Cardiac septum (tissue), 1 donor: ENCODE results near the gene NCDN. TPM values are rescaled to one million over a fixed set of nuclear protein-coding genes. Genes with fewer than 3 reads are reported as not detected.
"Not testable (repeated sequence)": the region's sequence is repeated elsewhere in the genome, so short reads cannot be mapped to it uniquely, and the experiment has no call there.

Source experiments
- DNase-seq: peaks from one replicate; pipeline ENCODE4 v3.0.0-alpha.2; 2020; ENCODE audit warnings: low spot score
- intact Hi-C: fragments of 100-400 bp; cut with DNase I; formaldehyde crosslinking; loops from one replicate; pipeline ENCODE4 v1.14.0; 2022
- total RNA-seq: library from RNA; stranded (reverse); fragmentation: NEBNext Ultra II Directional; extraction: Animal tissue kit (Norgen Biotek cat#: 25700); gene quantifications from one replicate; pipeline ENCODE4 v1.2.1, GENCODE V29; 2021
- donor health status: DM: no; HTN: no; CAD: no.

Gene NCDN
- total RNA-seq, 1 donor from 2014 or later, result 56.0 TPM

GRCh38 chr1:35581621-35582020 lies 24.0 kb downstream of the NCDN start:
- DNase-seq, intact Hi-C loops: not testable (repeated sequence)

GRCh38 chr1:35585281-35585680 lies 27.7 kb downstream of the NCDN start:
- peak; percentile 22 for DNase-seq
- intact Hi-C loops, result no loop called here

- intact Hi-C loops, result not testable (repeated sequence)
- DNase-seq, result peak; percentile 5
Measured at GRCh38 chr1:35585805-35586204, 28.2 kb downstream of the NCDN start.

- intact Hi-C loops, result no loop called here
- DNase-seq, result peak; percentile 62
Measured at GRCh38 chr1:35586808-35587207, 29.2 kb downstream of the NCDN start.

- DNase-seq, result peak; percentile 26
- intact Hi-C loops, result no loop called here
Measured at GRCh38 chr1:35587736-35588135, 30.1 kb downstream of the NCDN start.

GRCh38 chr1:35588197-35588910 lies 30.8 kb downstream of the NCDN start:
- peak; percentile 74 for DNase-seq
- intact Hi-C loops, result no loop called here

- DNase-seq, result peak; percentile 69
- intact Hi-C loops, result no loop called here
Measured at GRCh38 chr1:35589516-35590427, 32.2 kb downstream of the NCDN start.

GRCh38 chr1:35590476-35591040 lies 33.0 kb downstream of the NCDN start:
- peak; percentile 55 for DNase-seq
- intact Hi-C loops, result no loop called here

GRCh38 chr1:35591211-35591610 lies 33.6 kb downstream of the NCDN start:
- DNase-seq, result peak; percentile 58
- intact Hi-C loops, result no loop called here

- intact Hi-C loops, result no loop called here
- DNase-seq, result peak; percentile 51
Measured at GRCh38 chr1:35592991-35593769, 35.6 kb downstream of the NCDN start.

- intact Hi-C loops, result no loop called here
- DNase-seq, result peak; percentile 39
Measured at GRCh38 chr1:35594005-35594760, 36.6 kb downstream of the NCDN start.

GRCh38 chr1:35595684-35596083 lies 38.1 kb downstream of the NCDN start:
- intact Hi-C loops, result no loop called here
- peak; percentile 14 for DNase-seq

GRCh38 chr1:35597870-35598269 lies 40.3 kb downstream of the NCDN start:
- intact Hi-C loops, result no loop called here
- no peak for DNase-seq

GRCh38 chr1:35598895-35599294 lies 41.3 kb downstream of the NCDN start:
- DNase-seq, result no peak
- intact Hi-C loops, result no loop called here

- intact Hi-C loops, result no loop called here
- no peak for DNase-seq
Measured at GRCh38 chr1:35599411-35599810, 41.8 kb downstream of the NCDN start.

GRCh38 chr1:35600593-35600992 lies 43.0 kb downstream of the NCDN start:
- intact Hi-C loops, result no loop called here
- no peak for DNase-seq

- DNase-seq, result no peak
- intact Hi-C loops, result no loop called here
Measured at GRCh38 chr1:35603468-35603867, 45.9 kb downstream of the NCDN start.

- intact Hi-C loops, result no loop called here
Measured at GRCh38 chr1:35603941-35604340, 46.3 kb downstream of the NCDN start.

More at GRCh38 chr1:35603941-35604340, 46.3 kb downstream of the NCDN start:
- no peak for DNase-seq
